Measurements from ENCODE around the gene IFITM2.
"Not testable (repeated sequence)": the region's sequence is repeated elsewhere in the genome, so short reads cannot be mapped to it uniquely, and the experiment has no call there.

Gene IFITM2

GRCh38 chr11:282171-282570, 25.4 kb upstream of the IFITM2 start:
- DNase-seq: no peak

- no peak for DNase-seq
These were observed 24.8 kb upstream of the IFITM2 start for GRCh38 chr11:282630-283360.

- no peak for DNase-seq
These were observed 24.1 kb upstream of the IFITM2 start for GRCh38 chr11:283405-284104.

GRCh38 chr11:284105-285020, 23.3 kb upstream of the IFITM2 start:
- no peak for DNase-seq

GRCh38 chr11:285021-285893, 22.4 kb upstream of the IFITM2 start:
- no peak for DNase-seq

GRCh38 chr11:285894-286220, 21.8 kb upstream of the IFITM2 start:
- DNase-seq: no peak

GRCh38 chr11:286977-287820, 20.4 kb upstream of the IFITM2 start:
- not testable (repeated sequence) for DNase-seq

GRCh38 chr11:287821-288477, 19.7 kb upstream of the IFITM2 start:
- no peak for DNase-seq

- DNase-seq: peak; percentile 65
These were observed 18.9 kb upstream of the IFITM2 start, which contains the start of gene PGGHG for GRCh38 chr11:288478-289397. Gene PGGHG (plus strand): TSS chr11:289126. CDS start chr11:289817, 691 bp downstream.

GRCh38 chr11:289398-289711, 18.3 kb upstream of the IFITM2 start:
- no peak for DNase-seq

GRCh38 chr11:289712-290620, 17.6 kb upstream of the IFITM2 start:
- DNase-seq: no peak

- DNase-seq: no peak
These were observed 16.9 kb upstream of the IFITM2 start for GRCh38 chr11:290621-291231.

- no peak for DNase-seq
These were observed 16.1 kb upstream of the IFITM2 start for GRCh38 chr11:291281-292210.

- no peak for DNase-seq
These were observed 15.2 kb upstream of the IFITM2 start for GRCh38 chr11:292211-293121.

- DNase-seq: no peak
These were observed 14.3 kb upstream of the IFITM2 start for GRCh38 chr11:293271-293851.

Measured in RPMI8226 (cell line).